Measurements from ENCODE around the gene ZMYM2. TPM values are rescaled to one million over a fixed set of nuclear protein-coding genes. Genes with fewer than 3 reads are reported as not detected.
"Not testable (repeated sequence)": the region's sequence is repeated elsewhere in the genome, so short reads cannot be mapped to it uniquely, and the experiment has no call there.

The ZMYM2 gene
- 10 to 100 TPM in 2 of 3 donors, 1 to 10 TPM in 1; 8.7 to 18.2 (median 11.7) TPM for polyA plus RNA-seq

- peak within 1 kb of the TSS; percentile 98 for H3K27ac ChIP-seq (ENCODE audit: low read depth, low read length)
- 0% methylated on average over 83 to 112 of the region's 112 CpGs for WGBS, 3 donors
Measured at GRCh38 chr13:19958155-19959111, at the start of gene ZMYM2. ZMYM2 (plus strand) TSS chr13:19958727; CDS start chr13:19993073, 34,346 bp downstream.

DNA sequence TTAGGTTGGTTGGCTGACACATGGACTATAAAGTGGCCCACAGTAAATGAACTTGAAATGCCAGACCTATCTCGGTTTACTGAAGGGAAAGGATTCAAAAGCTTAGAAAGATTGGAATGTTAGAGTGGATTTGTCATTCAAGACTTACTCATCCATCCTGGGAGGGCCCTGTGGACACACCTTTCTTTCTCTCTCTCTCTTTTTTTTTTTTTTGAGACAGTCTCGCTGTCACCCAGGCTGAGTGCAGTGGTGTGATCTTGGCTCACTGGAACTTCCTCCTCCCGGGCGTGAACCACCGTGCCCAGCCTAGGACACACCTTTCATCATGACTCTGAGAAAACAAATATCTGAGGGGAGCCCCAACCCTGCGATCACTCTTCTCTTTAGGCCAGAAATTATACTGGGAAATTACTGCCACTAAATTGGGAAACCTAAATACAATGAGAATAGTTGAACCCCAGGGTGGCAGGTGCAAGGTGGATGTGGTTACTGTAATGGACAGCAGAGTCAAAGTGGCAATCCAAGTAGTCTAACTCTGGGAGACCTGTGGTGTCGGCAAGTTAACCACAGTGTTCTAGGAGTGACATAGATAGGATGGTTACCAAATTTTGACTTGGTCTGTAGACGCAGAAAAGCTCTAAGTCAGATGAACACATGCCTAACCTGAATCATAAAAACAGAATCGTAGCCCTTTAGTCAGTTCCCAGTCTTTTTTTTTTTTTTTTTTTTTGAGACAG lies 48.0 kb upstream of the ZMYM2 start:
- no peak overlapping the region for H3K27ac ChIP-seq (ENCODE audit: low read depth, low read length)

DNA sequence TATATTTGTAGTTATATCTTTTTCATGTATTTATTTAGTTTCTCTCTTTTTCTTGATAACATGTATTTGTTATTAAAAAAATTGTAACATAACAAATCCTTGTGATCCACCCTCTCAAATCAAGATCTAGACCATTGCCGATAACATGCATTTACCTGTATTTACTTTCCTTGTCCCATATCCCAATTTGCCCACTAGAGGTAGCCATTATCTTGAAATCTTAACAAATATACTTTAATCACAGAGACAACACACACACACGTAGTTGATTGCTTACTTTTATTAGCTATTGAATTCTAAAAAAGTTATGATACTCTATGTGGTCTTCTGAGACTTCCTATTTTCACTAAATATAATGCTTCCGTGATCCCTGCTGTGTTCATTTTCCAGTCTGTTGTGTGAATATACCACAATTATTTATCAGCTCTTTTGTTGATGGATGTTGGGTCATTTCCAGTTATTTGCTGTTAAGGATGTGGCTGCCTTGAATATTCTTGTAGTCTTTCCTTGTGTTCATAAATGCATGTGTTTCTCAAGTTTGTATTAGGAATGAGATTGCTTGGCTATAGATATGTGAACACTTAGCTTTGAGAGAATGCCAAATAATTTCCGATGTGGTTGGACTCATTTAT lies 31.3 kb upstream of the ZMYM2 start:
- 27 to 35% (median 27%) methylated on average over 4 of the region's 4 CpGs for WGBS, 3 donors
- H3K27ac ChIP-seq (ENCODE audit: low read depth, low read length), result no peak overlapping the region

More for the DNA sequence above, 48.0 kb upstream of the ZMYM2 start:
- 76 to 88% (median 86%) methylated on average over 9 of the region's 9 CpGs for WGBS, 3 donors

DNA sequence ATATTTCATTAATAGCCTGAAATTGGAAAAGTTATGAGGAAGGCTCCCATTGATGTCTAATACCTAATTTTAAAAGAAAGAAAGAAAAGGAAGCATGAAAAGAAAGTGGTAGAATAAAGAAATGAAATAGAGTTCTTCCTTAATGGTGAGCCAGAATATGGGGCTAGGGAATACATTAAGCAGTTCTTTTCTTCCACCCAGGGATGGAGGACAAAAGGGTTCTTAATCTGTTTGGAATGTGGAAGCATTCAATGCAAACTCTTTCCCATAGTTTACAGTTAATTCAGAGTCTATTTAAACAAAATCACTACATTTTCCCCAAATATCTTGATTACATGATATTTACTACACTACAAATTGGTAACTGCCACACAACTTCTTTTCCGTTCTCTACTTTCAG lies 18.4 kb upstream of the ZMYM2 start:
- 33 to 90% (median 52%) methylated on average over 1 of the region's 1 CpG for WGBS, 3 donors
- no peak overlapping the region for H3K27ac ChIP-seq (ENCODE audit: low read depth, low read length)

- WGBS, 3 donors, result 80 to 85% (median 82%) methylated on average over 7 of the region's 7 CpGs
- no peak overlapping the region for H3K27ac ChIP-seq (ENCODE audit: low read depth, low read length)
Measured at GRCh38 chr13:19950374-19950773, 8.2 kb upstream of the ZMYM2 start.

GRCh38 chr13:19952850-19953249 lies 5.7 kb upstream of the ZMYM2 start:
- no peak overlapping the region for H3K27ac ChIP-seq (ENCODE audit: low read depth, low read length)

GRCh38 chr13:19955873-19956559 lies 2.5 kb upstream of the ZMYM2 start:
- H3K27ac ChIP-seq (ENCODE audit: low read depth, low read length), result no peak overlapping the region
- WGBS, 3 donors, result 92 to 98% (median 95%) methylated on average over 4 of the region's 4 CpGs

GRCh38 chr13:19957320-19958154 lies 990 bp upstream of the ZMYM2 start:
- peak overlapping the region; percentile 98 for H3K27ac ChIP-seq (ENCODE audit: low read depth, low read length)
- WGBS, 3 donors, result 0 to 1% (median 1%) methylated on average over 57 to 65 of the region's 65 CpGs

GRCh38 chr13:19959141-19959830 lies 759 bp downstream of the ZMYM2 start:
- 0 to 1% (median 1%) methylated on average over 41 to 60 of the region's 61 CpGs for WGBS, 3 donors
- H3K27ac ChIP-seq (ENCODE audit: low read depth, low read length), result peak overlapping the region; percentile 57

- no peak overlapping the region for H3K27ac ChIP-seq (ENCODE audit: low read depth, low read length)
- WGBS, 3 donors, result 2 to 4% (median 3%) methylated on average over 13 of the region's 13 CpGs
Measured at GRCh38 chr13:19959831-19960652, 1.5 kb downstream of the ZMYM2 start.

DNA sequence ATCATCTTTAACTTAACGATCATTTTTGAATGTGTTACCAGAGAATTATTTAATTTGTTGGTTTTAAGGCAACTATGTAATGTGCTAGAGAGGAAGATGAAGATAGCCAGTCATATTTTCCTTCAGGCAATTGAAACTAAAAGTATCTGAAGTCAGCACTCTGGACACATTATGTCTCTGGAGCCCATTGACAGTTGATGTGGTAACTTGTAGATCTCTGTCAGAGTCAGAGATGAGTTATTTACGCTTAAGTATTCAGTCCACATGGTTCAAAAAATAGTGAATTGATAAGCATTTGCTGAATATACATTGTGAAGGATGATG lies 2.1 kb downstream of the ZMYM2 start:
- WGBS, 3 donors, result 38 to 66% (median 56%) methylated on average over 2 of the region's 2 CpGs
- no peak overlapping the region for H3K27ac ChIP-seq (ENCODE audit: low read depth, low read length)

- no peak overlapping the region for H3K27ac ChIP-seq (ENCODE audit: low read depth, low read length)
- WGBS, 3 donors, result 43 to 55% (median 48%) methylated on average over 4 of the region's 4 CpGs
Measured at GRCh38 chr13:19961489-19961888, 3.0 kb downstream of the ZMYM2 start.

DNA sequence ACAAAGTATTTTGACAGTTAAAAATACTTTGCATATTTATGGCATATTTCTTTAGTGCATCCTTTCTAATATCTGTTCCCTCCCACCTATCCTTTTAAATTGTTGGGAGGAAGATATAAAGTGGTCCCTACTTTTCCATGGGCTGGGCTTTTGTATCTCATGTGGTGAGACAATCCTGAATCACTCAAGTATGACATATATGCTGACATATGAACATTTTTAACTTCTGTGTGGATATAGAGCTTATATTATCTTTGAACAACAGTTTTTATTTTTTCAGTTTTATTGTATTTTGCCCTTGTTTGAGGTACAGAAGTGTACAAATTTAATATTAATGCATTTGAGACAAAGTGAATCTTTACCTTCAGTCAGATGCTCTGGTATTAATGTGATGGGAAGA lies 3.4 kb downstream of the ZMYM2 start:
- no peak overlapping the region for H3K27ac ChIP-seq (ENCODE audit: low read depth, low read length)

DNA sequence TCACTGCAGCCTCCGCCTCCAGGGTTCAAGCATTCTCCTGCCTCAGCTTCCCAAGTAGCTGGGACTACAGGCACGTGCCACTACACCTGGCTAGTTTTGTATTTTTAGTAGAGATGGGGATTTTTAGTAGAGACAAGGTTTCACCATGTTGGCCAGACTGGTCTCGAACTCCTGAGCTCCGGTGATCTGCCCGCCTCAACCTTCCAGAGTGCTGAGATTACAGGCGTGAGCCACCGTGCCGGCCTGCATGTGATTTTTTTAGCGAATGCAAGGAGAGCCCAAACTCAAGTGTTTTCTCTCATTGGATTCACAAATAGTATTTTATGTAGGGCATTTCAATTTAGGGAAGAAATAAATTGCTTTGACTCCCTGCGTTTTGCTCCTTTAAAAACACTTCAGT lies 4.4 kb downstream of the ZMYM2 start:
- no peak overlapping the region for H3K27ac ChIP-seq (ENCODE audit: low read depth, low read length)

DNA sequence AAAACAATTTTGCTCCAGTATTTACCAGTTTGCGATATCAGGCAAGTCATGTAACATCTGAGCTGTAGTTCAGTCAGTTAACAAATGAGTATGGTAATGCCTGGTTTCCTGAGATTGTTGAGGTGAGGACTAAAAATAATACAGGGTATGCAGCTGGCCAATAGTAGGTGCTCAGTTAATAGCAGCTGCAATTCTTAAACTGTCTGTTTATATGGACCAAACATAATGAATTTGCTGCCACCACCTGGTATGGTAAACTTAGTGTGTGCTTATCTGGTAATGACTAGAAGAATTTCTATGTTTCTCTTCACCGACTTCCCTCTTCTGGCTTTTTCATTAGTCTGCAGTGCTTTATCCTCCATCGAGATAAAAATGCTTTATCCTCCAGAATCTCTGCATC lies 9.1 kb downstream of the ZMYM2 start:
- WGBS, 3 donors, result 82 to 87% (median 86%) methylated on average over 3 of the region's 3 CpGs

More for the DNA sequence above, 4.4 kb downstream of the ZMYM2 start:
- 82 to 91% (median 87%) methylated on average over 10 of the region's 10 CpGs for WGBS, 3 donors

GRCh38 chr13:19974498-19975009 lies 16.0 kb downstream of the ZMYM2 start:
- H3K27ac ChIP-seq (ENCODE audit: low read depth, low read length), result not testable (repeated sequence)
- WGBS, 3 donors, result 70 to 94% (median 94%) methylated on average over 7 of the region's 7 CpGs

More for the DNA sequence above, 9.1 kb downstream of the ZMYM2 start:
- no peak overlapping the region for H3K27ac ChIP-seq (ENCODE audit: low read depth, low read length)
